ENCODE measurements around the gene PHF19.

- TF ChIP-seq, protein P1, sequence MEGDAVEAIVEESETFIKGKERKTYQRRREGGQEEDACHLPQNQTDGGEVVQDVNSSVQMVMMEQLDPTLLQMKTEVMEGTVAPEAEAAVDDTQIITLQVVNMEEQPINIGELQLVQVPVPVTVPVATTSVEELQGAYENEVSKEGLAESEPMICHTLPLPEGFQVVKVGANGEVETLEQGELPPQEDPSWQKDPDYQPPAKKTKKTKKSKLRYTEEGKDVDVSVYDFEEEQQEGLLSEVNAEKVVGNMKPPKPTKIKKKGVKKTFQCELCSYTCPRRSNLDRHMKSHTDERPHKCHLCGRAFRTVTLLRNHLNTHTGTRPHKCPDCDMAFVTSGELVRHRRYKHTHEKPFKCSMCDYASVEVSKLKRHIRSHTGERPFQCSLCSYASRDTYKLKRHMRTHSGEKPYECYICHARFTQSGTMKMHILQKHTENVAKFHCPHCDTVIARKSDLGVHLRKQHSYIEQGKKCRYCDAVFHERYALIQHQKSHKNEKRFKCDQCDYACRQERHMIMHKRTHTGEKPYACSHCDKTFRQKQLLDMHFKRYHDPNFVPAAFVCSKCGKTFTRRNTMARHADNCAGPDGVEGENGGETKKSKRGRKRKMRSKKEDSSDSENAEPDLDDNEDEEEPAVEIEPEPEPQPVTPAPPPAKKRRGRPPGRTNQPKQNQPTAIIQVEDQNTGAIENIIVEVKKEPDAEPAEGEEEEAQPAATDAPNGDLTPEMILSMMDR (IDR thresholded peaks at IDR 0.05): no peak
- TF ChIP-seq, protein P2, sequence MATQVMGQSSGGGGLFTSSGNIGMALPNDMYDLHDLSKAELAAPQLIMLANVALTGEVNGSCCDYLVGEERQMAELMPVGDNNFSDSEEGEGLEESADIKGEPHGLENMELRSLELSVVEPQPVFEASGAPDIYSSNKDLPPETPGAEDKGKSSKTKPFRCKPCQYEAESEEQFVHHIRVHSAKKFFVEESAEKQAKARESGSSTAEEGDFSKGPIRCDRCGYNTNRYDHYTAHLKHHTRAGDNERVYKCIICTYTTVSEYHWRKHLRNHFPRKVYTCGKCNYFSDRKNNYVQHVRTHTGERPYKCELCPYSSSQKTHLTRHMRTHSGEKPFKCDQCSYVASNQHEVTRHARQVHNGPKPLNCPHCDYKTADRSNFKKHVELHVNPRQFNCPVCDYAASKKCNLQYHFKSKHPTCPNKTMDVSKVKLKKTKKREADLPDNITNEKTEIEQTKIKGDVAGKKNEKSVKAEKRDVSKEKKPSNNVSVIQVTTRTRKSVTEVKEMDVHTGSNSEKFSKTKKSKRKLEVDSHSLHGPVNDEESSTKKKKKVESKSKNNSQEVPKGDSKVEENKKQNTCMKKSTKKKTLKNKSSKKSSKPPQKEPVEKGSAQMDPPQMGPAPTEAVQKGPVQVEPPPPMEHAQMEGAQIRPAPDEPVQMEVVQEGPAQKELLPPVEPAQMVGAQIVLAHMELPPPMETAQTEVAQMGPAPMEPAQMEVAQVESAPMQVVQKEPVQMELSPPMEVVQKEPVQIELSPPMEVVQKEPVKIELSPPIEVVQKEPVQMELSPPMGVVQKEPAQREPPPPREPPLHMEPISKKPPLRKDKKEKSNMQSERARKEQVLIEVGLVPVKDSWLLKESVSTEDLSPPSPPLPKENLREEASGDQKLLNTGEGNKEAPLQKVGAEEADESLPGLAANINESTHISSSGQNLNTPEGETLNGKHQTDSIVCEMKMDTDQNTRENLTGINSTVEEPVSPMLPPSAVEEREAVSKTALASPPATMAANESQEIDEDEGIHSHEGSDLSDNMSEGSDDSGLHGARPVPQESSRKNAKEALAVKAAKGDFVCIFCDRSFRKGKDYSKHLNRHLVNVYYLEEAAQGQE (IDR thresholded peaks at IDR 0.05; ENCODE audit: low read depth, low read length): no peak
- TF ChIP-seq EP300 (IDR thresholded peaks at IDR 0.05; ENCODE audit: borderline replicate concordance in 1 of 2, low read depth in 1 of 2, low read length in 1 of 2): no peak
- TF ChIP-seq TAF1 (IDR thresholded peaks at IDR 0.05; ENCODE audit: borderline replicate concordance, low read depth, low read length): no peak
These were observed 31.7 kb downstream of the PHF19 start for GRCh38 chr9:120845255-120845654.
